Hematopoietic multipotent progenitor cell treated with erythropoietin and hydrocortisone succinate and interleukin-3 and kit ligand, for 17 days (in vitro differentiated cells): Measurements from ENCODE around the gene SP1.
"Not testable (repeated sequence)": the region's sequence is repeated elsewhere in the genome, so short reads cannot be mapped to it uniquely, and the experiment has no call there.

Experiments
- DNase-seq: peaks from one replicate; pipeline ENCODE4 v3.0.0-alpha.2; 2015; ENCODE audit warnings: low spot score

The SP1 gene

DNA sequence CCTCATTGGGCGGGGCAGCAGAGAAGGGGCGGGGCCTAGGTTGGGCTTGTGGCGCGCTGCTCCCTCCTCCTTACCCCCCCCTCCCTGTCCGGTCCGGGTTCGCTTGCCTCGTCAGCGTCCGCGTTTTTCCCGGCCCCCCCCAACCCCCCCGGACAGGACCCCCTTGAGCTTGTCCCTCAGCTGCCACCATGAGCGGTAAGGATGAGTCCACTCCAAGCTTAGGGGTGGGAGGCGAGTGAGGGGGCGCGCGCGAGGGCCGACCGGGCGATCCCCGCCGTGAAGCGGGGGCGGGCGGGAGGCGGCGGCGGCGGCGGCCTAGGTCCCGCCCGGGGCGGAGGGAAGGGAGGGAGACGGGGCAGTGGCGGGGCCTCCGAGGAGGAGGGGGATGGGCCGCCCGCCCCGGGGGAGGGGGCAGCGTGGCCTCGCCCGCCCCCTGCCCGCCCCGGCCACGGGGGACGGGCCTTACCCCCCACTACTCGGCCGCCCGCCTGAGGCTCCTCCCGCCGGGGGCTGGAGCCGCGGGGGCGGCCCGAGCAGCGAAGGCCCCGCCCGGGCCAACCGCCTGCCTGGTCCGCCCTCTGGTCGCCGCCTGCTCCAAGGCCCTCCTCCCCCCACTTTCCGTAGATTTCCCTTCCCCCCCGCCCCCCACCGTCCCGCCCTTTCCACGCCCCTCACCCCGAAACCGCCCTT lies at the start of gene SP1:
TSS of gene SP1 (plus strand) at position 73 of the 690 bp plus-strand sequence. CDS start at position 189, 116 bp downstream.
- DNase-seq = peak; percentile 87

- DNase-seq = no peak
Measured at GRCh38 chr12:53330671-53331070, 49.3 kb upstream of the SP1 start.

- DNase-seq = not testable (repeated sequence)
Measured at GRCh38 chr12:53332339-53332738, 47.6 kb upstream of the SP1 start.

GRCh38 chr12:53332744-53333143 lies 47.2 kb upstream of the SP1 start:
- no peak for DNase-seq

DNA sequence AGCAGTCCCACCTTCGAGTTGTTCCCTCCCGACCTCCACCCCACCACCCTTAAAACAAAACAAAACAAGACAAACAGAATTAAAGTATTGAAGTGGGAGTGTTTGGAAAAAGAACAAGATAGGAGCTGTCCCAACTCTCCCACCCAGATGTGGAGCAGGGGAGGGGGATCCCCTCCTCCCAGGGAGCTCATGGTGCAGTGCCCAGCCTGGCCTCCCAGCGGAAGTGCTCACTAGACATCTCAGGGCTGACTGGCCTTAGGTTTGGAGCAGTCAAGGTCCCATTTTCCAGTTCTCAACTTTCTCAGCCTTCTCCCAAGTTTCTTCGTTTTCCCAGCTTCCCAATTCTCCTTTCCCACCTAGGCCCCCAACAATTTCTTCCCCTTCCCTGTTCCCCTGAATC lies 46.7 kb upstream of the SP1 start:
- no peak for DNase-seq

GRCh38 chr12:53333845-53334244 lies 46.1 kb upstream of the SP1 start:
- DNase-seq = no peak

- DNase-seq = no peak
Measured at GRCh38 chr12:53334822-53335221, 45.2 kb upstream of the SP1 start.

- DNase-seq = no peak
Measured at GRCh38 chr12:53336181-53336681, 43.7 kb upstream of the SP1 start, which contains the start of gene SP7. SP7 (minus strand) TSS chr12:53336354; CDS start chr12:53335646, 708 bp downstream.

DNA sequence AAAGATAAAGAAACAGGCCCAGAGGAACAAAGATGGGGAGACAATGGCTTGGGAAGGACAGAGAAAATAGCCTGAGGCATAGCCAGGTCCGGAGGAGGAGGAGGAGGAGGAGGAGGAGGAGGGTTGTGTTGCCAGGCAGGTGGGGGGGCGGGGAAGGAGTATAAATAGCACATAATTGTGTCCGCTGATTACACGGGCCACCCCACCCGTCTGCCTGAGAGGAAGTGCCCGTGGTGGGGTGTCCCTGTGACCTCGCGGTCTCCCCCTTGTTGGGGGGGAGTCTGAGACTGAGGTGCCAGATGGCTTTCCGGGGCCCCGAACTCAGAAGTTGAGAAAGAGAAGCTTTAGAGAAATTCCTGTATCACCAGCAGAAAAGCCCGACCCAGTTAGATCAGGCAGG lies 42.0 kb upstream of the SP1 start:
- no peak for DNase-seq

- DNase-seq = no peak
Measured at GRCh38 chr12:53338916-53339315, 41.1 kb upstream of the SP1 start.

DNA sequence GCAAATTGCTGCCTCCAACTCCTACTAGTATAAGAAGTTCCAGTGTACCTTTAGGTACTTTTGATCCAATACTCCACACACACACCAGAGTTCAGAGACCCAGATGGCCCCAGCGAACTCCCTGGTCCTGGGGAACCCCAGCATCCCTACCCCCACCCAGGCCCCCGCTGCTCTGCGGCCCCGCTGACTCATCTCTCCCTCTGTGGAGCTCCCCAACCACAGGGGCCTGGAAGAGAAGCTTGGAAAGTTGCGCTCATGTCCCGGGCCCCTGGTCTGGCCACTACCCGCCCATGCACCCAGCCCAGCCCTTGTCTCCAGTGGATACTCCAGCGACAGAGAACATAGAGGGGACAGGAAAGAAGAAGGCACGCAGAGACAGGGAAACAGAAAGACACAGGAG lies 39.6 kb upstream of the SP1 start:
- no peak for DNase-seq

- no peak for DNase-seq
Measured at GRCh38 chr12:53343449-53343848, 36.5 kb upstream of the SP1 start.

- DNase-seq = no peak
Measured at GRCh38 chr12:53343969-53344368, 36.0 kb upstream of the SP1 start.

DNA sequence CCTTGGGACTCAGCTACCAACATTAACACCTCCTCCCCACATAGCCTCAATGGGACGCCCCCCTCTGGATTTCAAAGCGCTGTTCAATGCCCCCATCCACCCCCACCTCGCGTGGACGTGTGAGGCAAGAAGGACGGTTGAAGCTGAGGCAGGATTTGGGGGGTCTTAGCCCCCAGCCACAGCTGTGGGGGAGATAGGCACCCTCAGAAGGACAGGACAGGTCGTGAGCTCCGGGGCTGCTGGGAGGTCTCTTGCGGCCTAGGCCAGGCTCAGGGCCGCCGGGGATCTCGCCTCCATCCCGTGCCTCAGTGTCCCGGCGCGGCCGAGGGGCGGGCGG lies 35.5 kb upstream of the SP1 start:
- no peak for DNase-seq

DNA sequence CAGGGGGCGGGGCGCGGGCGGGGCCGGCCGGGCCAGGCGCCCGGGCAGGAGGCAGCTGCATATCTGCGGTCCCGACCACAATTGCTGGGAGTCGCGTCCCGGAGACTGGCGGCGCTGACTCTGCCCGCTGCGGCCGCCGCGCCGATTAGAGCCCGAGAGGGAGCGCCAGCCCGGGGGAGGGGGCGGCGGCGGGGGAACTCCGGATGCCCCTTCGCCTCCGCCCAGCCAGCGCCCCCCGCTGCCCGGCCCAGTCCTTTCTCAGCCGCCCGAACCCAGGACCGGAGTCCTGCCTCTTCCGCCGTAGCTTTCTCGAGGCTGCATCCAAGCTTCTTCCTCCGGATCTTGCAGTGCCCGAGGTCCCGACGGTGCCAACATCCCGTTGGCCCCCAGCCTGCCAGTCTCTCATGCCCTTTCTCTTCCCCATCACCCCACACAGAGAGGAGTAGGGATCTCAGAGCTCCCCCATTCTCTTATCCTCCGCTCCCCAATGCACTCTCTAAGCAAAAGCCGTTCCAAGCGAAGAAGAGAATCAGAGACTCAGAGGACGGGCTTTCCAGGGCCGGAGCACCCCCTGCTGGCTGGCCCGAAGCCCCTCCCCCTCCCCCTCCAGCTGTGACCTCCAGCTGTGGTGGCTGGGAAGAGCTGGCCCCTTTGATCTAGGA lies 35.0 kb upstream of the SP1 start:
- DNase-seq = peak; percentile 34

DNA sequence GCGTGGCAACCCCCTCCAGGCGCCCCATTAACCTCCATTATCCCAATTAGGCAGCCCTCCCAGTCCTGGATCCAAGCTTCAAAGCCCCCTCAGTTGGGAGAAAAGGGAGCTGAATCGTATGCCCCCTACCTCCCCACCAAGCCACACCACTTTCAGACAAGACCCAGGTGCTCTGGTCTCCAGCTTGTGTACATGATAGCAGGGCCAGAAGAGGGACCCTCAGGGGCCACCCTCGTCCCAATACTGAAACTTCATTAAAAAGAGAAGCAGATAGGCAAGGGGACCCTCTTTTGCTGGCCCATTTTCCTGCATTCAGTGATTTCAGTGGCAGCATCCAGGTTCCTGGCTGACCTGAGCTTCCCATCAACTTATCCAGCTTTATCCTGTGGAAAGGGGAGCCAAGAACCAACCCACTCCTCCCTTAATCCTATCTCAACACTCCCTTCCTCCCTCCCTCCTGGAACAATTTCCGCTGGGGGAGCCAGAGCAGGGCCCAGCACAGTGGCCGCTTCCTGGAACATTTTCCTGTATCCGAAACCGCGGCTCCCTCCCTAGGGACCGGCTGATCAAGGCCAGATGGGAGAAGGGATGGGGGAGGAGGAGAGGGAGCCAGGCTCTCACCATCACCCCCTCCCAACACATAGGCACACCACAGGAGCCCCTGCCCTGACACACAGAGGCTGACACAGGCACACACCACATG lies 34.3 kb upstream of the SP1 start:
- DNase-seq = no peak

DNA sequence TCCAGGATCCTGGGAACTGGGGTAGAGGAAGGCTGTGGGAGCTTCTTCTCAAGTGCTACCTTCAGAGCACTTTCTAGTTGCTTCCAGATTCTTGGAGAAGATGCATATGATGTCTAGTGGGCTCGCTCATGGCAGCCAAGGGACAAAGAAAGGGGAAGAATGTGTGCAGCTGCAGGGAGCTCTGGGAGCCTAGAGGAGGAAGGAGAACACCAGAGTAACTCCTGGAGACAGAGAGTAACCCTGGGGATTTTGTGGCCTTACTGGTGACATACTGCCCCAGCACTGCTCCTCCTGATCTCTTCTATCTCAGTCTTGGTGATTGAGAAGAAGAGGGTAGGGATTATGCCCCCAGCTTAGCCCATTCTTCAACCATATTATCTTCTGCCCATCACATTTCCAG lies 33.5 kb upstream of the SP1 start:
- no peak for DNase-seq

GRCh38 chr12:53347905-53348304 lies 32.1 kb upstream of the SP1 start:
- no peak for DNase-seq

- peak; percentile 92 for DNase-seq
Measured at GRCh38 chr12:53352331-53353256, 27.4 kb upstream of the SP1 start.

DNA sequence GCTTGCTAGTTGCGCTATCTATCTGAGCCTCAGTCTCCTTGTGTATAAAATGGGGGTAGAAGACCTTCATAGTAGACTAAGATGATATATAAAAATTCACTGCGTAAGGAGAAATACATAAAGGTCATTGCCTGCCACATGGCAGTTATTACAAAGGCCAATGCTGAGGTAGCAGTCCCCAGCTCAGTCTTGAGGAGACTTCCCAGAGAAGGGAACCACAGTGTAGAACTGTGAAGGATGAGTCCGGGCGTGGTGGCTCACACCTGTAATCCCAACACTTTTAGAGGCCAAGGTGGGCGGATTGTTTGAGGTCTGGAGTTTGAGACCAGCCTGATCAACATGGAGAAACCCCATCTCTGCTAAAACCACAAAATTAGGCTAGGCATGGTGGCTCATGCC lies 26.7 kb upstream of the SP1 start:
- DNase-seq = no peak

DNA sequence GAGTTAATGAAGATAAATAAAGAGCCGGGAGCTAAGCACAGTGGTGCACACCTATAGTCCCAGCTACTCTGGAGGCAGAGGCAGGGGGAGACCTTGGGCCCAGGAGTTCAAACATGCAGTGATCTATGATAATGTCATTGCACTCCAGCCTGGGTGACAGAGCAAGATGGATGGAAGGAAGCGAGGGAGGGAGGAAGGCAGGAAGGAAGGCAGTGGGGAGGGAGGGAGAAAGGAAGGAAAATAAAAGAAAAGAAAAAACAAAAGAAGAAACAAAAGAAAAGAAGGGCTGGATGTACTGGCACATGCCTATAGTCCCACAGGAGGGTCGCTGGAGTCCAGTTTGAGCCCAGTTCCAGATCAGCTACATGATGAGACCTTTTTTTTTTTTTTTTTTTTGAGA lies 24.9 kb upstream of the SP1 start:
- no peak for DNase-seq

DNA sequence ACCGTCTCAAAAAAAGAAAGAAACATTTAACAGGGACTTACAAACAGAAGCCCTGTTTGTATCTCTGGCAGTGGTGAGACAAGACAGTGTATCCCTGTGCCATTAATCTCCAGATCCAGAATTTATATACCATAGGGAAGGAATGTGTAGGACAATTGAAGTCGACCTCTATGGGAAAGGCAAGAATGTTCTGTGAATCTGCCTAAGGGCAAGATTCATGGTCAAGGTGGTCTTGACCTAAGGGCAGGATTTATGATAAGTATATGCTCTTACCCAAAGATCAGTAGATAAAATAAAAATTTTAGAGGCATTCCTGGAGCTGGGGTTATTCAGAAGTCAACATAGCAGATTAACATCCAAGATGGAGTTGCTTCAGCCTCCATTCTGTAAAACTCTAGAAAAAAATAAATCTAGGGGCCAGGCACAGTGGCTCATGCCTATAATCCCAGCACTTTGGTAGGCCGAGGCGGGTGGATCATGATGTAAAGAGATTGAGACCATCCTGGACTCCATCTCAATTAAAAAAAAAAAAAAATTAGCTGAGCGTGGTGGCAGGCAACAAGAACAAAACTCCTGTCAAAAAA lies 21.0 kb upstream of the SP1 start:
- DNase-seq = no peak
